HG03432 (cell line): Measurements from ENCODE around the gene SMYD1.

Experiments used
- ATAC-seq: cut with Tn5 transposase; IDR thresholded peaks from one replicate; pipeline ENCODE4 v1.9.1; 2021; ENCODE audit warnings: mild to moderate bottlenecking, moderate library complexity; ENCODE audit not compliant: unreplicated experiment

SMYD1 gene

DNA sequence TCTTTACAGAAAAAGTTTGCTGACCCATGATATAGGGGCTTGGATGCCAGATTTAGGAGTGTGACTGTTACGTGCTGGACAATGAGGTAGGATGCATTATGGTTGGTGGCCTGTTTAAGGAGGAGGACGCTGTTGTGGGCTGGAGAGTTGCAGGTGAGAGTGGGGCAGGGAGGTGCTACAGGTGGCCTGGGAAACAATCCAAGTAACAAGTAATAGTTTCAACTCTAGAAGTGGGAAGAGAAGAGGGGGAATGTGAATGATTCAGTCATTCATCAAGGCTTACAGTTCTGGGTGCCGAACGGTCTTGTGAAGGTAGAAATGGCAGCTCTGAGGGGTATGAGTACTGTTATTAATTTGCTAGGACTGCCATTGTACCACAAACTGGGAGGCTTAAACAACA, 54.1 kb downstream of the SMYD1 start:
- ATAC-seq, result no peak

DNA sequence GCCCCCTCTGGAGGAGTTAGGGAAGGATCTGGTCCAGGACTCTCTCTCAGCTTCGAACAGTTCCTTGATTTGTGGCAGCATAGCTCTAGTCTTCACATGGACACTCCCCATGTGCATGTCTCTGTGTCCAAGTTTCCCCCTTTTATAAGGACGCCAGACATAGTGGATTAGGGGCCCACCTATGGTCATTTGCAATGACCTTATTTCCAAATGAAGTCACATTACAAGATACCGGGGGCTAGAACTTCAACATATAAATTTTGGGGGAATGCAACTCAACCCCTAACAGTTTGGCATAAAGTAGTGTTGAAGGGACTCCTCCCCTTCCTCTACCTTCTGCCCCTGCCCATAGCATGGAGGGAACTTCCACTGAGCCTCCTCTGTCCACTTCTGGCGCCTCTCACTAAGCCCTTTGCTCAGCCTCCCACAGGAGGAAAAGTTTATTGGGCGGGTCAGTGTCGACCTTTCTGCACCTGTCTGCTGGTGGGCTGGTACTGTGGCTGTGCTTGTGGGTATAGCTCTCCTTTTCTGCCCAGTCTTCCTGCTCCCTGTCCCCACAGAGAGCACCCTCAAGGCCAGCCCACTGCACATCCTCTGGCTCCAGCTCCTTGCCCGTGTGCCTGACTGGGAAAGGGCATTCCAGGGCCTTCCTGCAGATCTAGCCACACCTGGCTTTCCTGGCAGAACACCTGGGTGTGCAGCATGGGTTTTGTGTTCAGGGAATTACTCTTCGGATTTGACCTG, 54.7 kb downstream of the SMYD1 start:
- no peak for ATAC-seq

- no peak for ATAC-seq
Measured at GRCh38 chr2:88123164-88123974, 55.7 kb downstream of the SMYD1 start.

- ATAC-seq, result no peak
Measured at GRCh38 chr2:88123975-88124917, 56.6 kb downstream of the SMYD1 start.

DNA sequence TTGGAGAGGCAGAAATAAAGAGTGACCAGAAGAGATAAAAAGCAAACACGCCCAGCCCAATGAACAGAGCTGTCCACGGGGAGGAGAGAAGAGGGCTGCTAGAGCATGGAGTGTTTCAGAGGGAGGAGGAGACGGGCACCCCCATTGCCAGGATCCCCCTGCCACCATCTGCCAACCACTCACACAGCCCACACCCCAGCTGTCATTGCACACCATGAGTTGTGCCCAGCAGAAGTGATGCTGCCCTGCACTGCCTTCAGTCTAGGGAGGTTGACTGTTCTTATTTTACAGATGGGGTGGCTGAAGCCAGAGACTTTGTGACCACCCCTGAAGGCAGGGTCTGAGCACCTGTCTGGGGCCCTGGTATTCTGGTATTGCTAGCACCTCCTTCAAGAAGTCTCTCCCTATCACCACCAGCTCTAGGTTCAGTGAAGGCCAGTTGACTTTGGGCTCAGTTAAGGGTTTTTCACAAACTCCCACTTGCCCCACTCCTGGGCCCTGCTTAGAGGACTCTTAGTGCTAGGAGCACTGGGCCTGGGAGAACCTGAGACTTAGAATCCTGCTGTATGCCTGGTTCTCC, 57.8 kb downstream of the SMYD1 start:
- ATAC-seq, result no peak

- no peak for ATAC-seq
Measured at GRCh38 chr2:88125924-88126771, 58.5 kb downstream of the SMYD1 start.

DNA sequence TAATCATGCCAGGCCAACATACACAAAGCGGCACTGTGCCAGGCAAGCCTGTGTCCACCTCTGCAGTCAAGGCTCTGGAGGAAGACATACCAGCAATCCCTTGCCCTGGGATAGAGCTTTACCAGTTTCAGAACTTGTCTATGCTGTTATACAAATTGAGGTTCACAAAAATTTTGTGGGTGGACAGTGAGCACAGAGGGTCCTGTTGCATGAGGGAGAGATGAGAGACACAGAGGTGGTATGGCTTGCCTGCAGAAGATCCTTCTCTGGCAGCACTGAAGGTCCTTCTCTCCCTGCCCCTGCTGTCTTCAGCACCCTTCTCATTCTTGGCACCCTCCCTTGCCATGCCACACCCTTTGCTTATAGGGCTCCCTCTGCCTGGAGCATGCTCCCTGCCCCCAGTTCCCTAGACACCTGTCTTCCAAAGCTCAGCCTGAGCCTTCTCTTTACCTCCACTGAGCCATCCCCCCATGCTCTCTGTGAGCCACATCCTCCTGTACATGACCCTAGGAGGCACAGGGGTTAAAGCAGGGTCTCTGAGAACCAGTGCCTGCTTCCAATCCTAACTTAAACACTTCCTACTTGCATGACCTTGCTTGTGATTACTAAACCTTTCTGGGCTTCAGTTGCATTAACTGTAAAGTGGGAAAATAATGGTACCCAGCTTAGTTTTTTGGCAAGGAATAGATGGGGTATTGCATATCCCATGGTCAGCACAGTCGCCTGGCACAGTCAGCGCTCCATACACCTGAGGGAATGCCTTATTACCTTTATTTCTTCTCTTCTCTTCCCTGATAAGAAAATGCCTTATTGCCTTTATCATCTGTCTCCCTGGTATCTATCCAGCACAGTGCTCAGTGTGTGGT, 59.4 kb downstream of the SMYD1 start:
- ATAC-seq, result no peak

DNA sequence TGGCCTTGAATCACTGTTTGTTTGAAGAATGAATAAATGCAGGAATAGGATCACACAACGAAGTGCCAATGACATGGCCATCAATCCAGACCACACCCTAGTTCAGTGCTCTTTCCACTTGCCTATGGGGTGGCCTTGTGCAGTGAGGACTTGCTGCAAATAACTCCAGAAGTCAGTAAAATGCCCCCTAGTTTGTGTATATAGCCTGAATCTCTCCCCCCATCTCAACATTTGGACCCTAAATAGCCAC, 59.9 kb downstream of the SMYD1 start:
- no peak for ATAC-seq

- no peak for ATAC-seq
Measured at GRCh38 chr2:88127888-88128653, 60.4 kb downstream of the SMYD1 start, which contains the start of gene FABP1. Gene FABP1 (minus strand): TSS chr2:88128062. CDS start chr2:88128017, 45 bp downstream.

DNA sequence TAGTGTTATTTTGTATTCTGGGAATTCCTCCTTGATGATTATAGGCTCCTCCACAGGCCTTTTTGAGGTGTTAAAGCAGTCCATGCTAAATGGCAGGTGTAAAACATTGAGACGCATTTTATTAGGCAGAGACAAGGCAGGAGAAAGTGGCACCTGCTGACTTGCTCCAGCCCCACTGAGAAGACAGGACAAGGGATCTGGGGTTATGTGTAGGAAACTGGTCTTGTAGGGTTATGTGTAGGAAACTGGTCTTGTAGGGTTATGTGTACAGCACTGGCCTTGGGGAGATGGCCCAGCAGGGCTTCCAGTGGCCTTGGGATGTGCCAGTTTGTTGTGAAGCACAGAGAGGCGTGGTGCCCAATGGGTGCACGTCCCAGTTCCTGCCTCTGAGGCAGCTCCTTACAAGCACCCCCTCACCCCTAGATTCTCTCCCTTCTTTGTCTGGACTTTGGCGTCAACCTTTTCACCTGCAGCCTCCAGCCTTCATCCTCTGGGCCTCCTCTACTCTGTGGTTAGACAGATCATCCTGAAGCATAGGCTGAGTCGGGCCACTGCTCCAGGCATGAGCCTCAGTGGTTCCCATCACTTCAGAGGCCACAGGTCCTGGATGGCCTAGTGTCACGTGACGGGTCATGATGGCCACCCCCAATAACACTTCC, 61.2 kb downstream of the SMYD1 start:
- no peak for ATAC-seq

DNA sequence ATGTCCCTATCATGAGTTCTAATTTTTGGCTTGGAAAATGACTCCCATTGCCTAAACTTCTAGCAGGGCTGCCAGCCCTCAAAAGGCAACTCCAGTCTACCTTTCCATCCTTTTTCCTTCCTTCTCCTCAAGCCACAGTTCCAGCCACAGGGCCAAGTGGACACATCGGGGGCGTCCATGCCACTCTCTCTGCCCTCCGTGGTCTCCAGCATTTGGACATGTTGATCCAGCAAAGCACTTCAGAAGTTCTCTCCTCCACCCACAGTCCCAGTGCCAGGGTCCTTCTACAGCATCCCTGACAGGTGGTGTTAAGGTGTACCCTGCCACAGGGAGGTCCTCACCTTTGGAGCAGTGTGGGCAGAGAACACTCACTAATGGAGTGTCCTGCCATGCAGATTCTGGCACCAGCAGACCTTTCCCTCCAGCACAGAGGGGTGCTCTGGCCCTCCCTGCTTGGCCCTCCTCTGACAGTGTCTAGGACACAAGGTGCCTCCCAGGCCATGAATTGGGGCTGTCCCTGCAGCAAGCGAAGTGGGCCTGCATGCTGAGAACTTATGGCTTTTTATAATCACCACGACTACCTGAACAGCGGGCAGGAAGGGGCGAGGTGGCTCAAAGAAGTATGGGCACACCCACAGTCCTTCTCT, 61.8 kb downstream of the SMYD1 start:
- ATAC-seq, result no peak

DNA sequence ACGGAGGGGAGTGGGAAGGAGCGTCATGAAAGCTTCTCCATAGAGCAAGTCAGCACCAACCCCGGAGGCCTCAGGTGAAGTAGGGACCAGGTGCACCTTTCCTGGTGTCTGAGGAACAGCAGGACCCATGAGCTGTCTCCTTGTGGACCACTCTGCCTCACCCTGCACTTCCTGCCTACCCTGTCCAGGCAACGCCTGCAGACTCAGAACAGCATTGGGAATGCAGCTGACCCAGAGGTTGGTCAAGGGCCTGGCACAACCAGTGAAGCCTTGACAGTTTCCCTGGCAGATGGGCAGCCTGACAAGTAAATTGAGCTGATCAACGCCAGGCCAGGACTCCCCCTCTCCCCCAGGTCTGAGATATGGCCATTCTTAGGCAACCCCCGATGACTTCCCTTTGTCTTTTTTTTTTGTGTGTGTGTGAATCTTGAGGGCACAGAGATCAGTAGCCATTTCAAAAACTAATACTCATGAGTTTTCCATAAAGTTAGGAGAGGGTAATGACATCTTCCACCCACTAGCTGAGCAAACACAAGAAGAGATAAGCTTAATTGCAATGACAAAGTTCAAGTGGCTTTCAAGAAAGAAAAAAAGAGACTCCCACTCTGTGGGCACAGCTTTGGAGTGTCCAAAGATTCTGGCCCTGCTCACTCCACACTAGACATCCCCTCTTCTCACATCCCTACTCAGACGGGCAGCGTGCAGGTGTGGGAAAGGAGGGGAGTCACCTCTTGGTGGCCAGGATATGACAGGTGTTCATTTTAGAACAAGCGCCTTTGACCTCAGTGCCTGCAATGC, 63.8 kb downstream of the SMYD1 start:
- no peak for ATAC-seq

DNA sequence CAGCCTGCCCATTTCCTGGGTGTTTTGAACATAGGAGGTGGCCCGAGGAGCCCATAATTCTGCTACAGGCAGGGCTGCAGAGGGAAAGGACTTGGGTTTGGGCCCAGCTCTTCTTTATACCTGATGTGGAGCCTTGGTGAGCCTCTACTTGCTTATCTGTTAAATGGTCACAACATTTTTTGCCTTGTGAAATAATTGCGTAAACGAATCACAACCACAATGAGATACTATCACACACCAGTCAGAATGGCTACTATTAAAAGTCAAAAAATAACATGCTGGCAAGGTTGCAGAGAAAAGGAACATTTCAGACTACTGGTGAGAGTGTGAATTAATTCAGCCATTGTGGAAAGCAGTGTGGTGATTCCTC, 64.4 kb downstream of the SMYD1 start:
- no peak for ATAC-seq

DNA sequence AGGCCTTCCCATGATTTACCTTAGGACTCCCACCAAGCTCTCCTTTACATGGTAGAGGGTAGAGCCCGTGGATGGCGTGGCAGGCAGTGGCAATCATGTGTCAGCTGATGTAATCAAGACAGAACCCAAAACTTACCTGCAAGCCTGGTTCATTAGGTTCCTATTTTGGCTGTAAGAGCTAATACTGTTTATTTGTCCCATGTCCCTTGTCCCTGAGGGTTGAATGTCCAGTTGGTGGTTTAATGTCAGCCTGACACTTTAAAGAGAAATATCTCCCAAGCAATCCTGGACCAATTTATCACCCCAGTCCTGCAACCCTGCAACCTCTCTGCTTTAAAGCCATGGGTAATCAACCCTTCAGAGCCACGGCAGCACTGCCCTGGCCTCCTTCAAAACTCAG, 66.2 kb downstream of the SMYD1 start:
- no peak for ATAC-seq

DNA sequence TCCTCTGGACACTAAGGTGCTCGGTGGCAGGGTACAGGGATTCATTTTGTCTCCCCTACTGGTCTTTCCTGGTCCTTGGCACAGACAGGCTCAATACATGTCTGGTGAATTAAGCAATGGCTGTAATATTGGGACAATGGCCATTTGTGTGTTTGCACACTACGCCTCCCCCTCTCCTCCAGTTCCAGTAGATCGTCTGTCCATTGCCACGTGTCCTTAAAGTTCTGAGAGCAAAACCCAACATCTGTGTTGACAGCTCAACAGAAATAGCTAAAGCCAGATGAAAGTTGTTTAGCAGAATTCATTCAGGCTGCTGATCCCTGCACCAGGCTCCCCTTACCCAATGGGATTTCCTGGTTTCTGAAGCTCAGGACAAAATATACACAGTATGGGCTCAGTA, 69.2 kb downstream of the SMYD1 start:
- no peak for ATAC-seq

DNA sequence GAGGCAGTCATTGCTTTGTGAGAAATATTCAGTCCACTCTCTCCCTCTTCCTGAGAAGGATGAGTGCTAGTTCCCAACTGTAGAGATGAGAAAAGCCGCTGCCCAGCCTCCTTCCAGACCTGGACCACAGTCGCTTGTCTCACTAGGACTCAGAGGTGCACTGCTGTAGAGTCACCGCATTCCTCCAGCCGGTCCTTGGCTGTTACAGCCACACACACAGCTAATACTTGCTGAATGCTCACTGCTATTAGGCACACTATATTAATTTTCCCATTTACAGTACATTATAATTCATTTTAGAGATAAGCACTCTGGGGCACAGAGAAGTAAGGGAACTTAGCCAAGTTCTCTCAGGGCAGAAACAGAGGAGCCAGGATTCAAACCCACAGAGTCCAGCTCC, 70.2 kb downstream of the SMYD1 start:
- no peak for ATAC-seq

- ATAC-seq, result no peak
Measured at GRCh38 chr2:88139203-88139702, 71.6 kb downstream of the SMYD1 start.
